Skeletal muscle satellite cell (primary cell): Measurements from ENCODE around the gene RHOA.
"Not testable (repeated sequence)": the region's sequence is repeated elsewhere in the genome, so short reads cannot be mapped to it uniquely, and the experiment has no call there.

Experiments used
- H3K27me3 ChIP-seq: 2 replicates; pipeline ENCODE4 v1.7.0; 2013; ENCODE audit warnings: low read length; ENCODE audit not compliant: control insufficient read depth, insufficient read depth
- H3K36me3 ChIP-seq: 2 replicates; pipeline ENCODE4 v1.7.0; 2013; ENCODE audit warnings: mild to moderate bottlenecking, control low read depth, low read length; ENCODE audit not compliant: insufficient read depth
- H3K4me1 ChIP-seq: 2 replicates; pipeline ENCODE4 v1.7.0; 2013; ENCODE audit warnings: low read length; ENCODE audit not compliant: control insufficient read depth, insufficient read depth
- H3K4me2 ChIP-seq: 2 replicates; pipeline ENCODE4 v1.7.0; 2013; ENCODE audit warnings: mild to moderate bottlenecking, low read length
- H3K4me3 ChIP-seq: 2 replicates; pipeline ENCODE4 v1.7.0; 2013; ENCODE audit warnings: low read length
- H3K9ac ChIP-seq: 2 replicates; pipeline ENCODE4 v1.7.0; 2013; ENCODE audit warnings: mild to moderate bottlenecking, low read depth, low read length, moderate library complexity
- H3K9me3 ChIP-seq: replicated peaks from 2 replicates; pipeline ENCODE4 v1.7.0; 2013; ENCODE audit warnings: mild to moderate bottlenecking, control low read depth, low read length

The RHOA gene

GRCh38 chr3:49358217-49358883 is 53.4 kb downstream of the RHOA start, which contains the start of gene GPX1:
GPX1 (minus strand) TSS chr3:49358353; CDS start chr3:49358278, 75 bp downstream.
- Histone ChIP-seq H3K27me3 (no peaks in the 10 kb centered on the region), H3K9me3 (no peaks in the 10 kb centered on the region), H3K36me3 (peaks cover 60% of the 10 kb centered on the region)

GRCh38 chr3:49357443-49358216 is 54.1 kb downstream of the RHOA start:
- peaks cover 55% of the 10 kb centered on the region for H3K36me3 ChIP-seq
- H3K4me3 ChIP-seq, result peak overlapping the region; percentile 68
- H3K9ac ChIP-seq, result peak overlapping the region; percentile 66
- H3K4me2 ChIP-seq, result peak overlapping the region; percentile 78
- peaks cover 45% of the 10 kb centered on the region for H3K4me1 ChIP-seq
- not testable (repeated sequence) for H3K9me3 ChIP-seq, H3K27me3 ChIP-seq

More at GRCh38 chr3:49358217-49358883, 53.4 kb downstream of the RHOA start, which contains the start of gene GPX1:
- Histone ChIP-seq H3K4me3 (peak within 1 kb of the TSS; percentile 68), H3K4me1 (peaks cover 46% of the 10 kb centered on the region), H3K4me2 (peak within 1 kb of the TSS; percentile 78), H3K9ac (peak within 1 kb of the TSS; percentile 66)

- H3K27me3 ChIP-seq, H3K9me3 ChIP-seq: not testable (repeated sequence)
- Histone ChIP-seq H3K4me1 (peaks cover 46% of the 10 kb centered on the region), H3K36me3 (peaks cover 49% of the 10 kb centered on the region), H3K4me2 (peak overlapping the region; percentile 78), H3K4me3 (peak overlapping the region; percentile 68), H3K9ac (peak overlapping the region; percentile 66)
These were observed 54.7 kb downstream of the RHOA start for GRCh38 chr3:49357095-49357442.

- no peak overlapping the region for H3K4me2 ChIP-seq
- no peaks in the 10 kb centered on the region for H3K9me3 ChIP-seq
- no peak overlapping the region for H3K4me3 ChIP-seq
- no peak overlapping the region for H3K9ac ChIP-seq
- peaks cover 41% of the 10 kb centered on the region for H3K4me1 ChIP-seq
- H3K36me3 ChIP-seq, result peaks cover 19% of the 10 kb centered on the region
- H3K27me3 ChIP-seq, result no peaks in the 10 kb centered on the region
These were observed 58.8 kb downstream of the RHOA start for GRCh38 chr3:49352890-49353421.

- Histone ChIP-seq H3K4me3 (no peak overlapping the region), H3K36me3 (peaks cover 16% of the 10 kb centered on the region), H3K9me3 (no peaks in the 10 kb centered on the region), H3K9ac (peak overlapping the region; percentile 46), H3K4me1 (peaks cover 42% of the 10 kb centered on the region), H3K4me2 (peak overlapping the region; percentile 22), H3K27me3 (no peaks in the 10 kb centered on the region)
These were observed 59.5 kb downstream of the RHOA start for GRCh38 chr3:49352281-49352680.

- Histone ChIP-seq H3K27me3 (no peaks in the 10 kb centered on the region), H3K36me3 (peaks cover 11% of the 10 kb centered on the region), H3K9ac (peak overlapping the region; percentile 46), H3K4me1 (peaks cover 45% of the 10 kb centered on the region), H3K4me2 (peak overlapping the region; percentile 47), H3K9me3 (no peaks in the 10 kb centered on the region), H3K4me3 (no peak overlapping the region)
These were observed 60.2 kb downstream of the RHOA start for GRCh38 chr3:49351521-49352011.

GRCh38 chr3:49349348-49350114 is 62.2 kb downstream of the RHOA start:
- H3K4me1 ChIP-seq, result peaks cover 56% of the 10 kb centered on the region
- H3K4me3 ChIP-seq, result no peak overlapping the region
- H3K36me3 ChIP-seq, result no peaks in the 10 kb centered on the region
- H3K4me2 ChIP-seq, result no peak overlapping the region
- no peaks in the 10 kb centered on the region for H3K9me3 ChIP-seq
- no peaks in the 10 kb centered on the region for H3K27me3 ChIP-seq
- H3K9ac ChIP-seq, result no peak overlapping the region

GRCh38 chr3:49348361-49348760 is 63.4 kb downstream of the RHOA start:
- H3K4me2 ChIP-seq, H3K9ac ChIP-seq, H3K27me3 ChIP-seq, H3K4me3 ChIP-seq, H3K36me3 ChIP-seq, H3K9me3 ChIP-seq: not testable (repeated sequence)
- peaks cover 57% of the 10 kb centered on the region for H3K4me1 ChIP-seq

GRCh38 chr3:49346797-49347251 is 65.0 kb downstream of the RHOA start:
- Histone ChIP-seq H3K9ac (peak overlapping the region; percentile 61), H3K4me1 (peaks cover 44% of the 10 kb centered on the region)

GRCh38 chr3:49343163-49343562 is 68.6 kb downstream of the RHOA start:
- H3K4me2 ChIP-seq, result no peak overlapping the region
- no peak overlapping the region for H3K9ac ChIP-seq
- H3K4me3 ChIP-seq, result no peak overlapping the region
- H3K4me1 ChIP-seq, result peaks cover 41% of the 10 kb centered on the region
- H3K9me3 ChIP-seq, result no peaks in the 10 kb centered on the region
- no peaks in the 10 kb centered on the region for H3K36me3 ChIP-seq
- no peaks in the 10 kb centered on the region for H3K27me3 ChIP-seq

More at GRCh38 chr3:49346797-49347251, 65.0 kb downstream of the RHOA start:
- Histone ChIP-seq H3K27me3 (no peaks in the 10 kb centered on the region), H3K4me3 (peak overlapping the region; percentile 35), H3K9me3 (no peaks in the 10 kb centered on the region), H3K36me3 (no peaks in the 10 kb centered on the region), H3K4me2 (peak overlapping the region; percentile 68)

GRCh38 chr3:49341996-49342395 is 69.8 kb downstream of the RHOA start:
- H3K4me1 ChIP-seq, result peaks cover 35% of the 10 kb centered on the region
- H3K9me3 ChIP-seq, result no peaks in the 10 kb centered on the region
- no peaks in the 10 kb centered on the region for H3K36me3 ChIP-seq
- no peak overlapping the region for H3K4me3 ChIP-seq
- H3K4me2 ChIP-seq, result no peak overlapping the region
- H3K27me3 ChIP-seq, result no peaks in the 10 kb centered on the region
- H3K9ac ChIP-seq, result no peak overlapping the region
